Endothelial cell of umbilical vein (primary cell): ENCODE results near the gene GPR107. TPM values are rescaled to one million over a fixed set of nuclear protein-coding genes. Genes with fewer than 3 reads are reported as not detected.

ENCODE experiments used
- BruUV-seq: library from RNA; stranded (reverse); fragments of 400-500 nt; replicated peaks from 2 replicates; lab custom pipeline; 2021; lab: Mats Ljungman, UMichigan
- CTCF ChIA-PET: fragments of 300-600, 350-600 bp; sonication (Branson Sonifier 250); formaldehyde crosslinking; loops from one replicate; lab custom pipeline; 2021; ENCODE audit warnings: antibody characterized with exemption, inconsistent platforms; lab: Charles Lee
- POLR2A ChIA-PET: fragments of 300-600, 350-600 bp; sonication (Branson Sonifier 250); formaldehyde crosslinking; loops from one replicate; lab custom pipeline; 2021; ENCODE audit warnings: antibody characterized with exemption, inconsistent platforms; lab: Charles Lee
- DNase-seq: peaks from one replicate; pipeline ENCODE4 v3.0.0-alpha.2; 2011; ENCODE audit warnings: low read depth, low spot score
- FAIRE-seq: peaks from 2 replicates; lab custom pipeline; 2011; peaks lifted over from hg19 to GRCh38; lab: Jason Lieb, UNC
- H2AFZ ChIP-seq: 2 replicates; pipeline ENCODE4 v1.6.0; 2012; ENCODE audit warnings: low read depth, low read length, control low read depth, inconsistent platforms
- H3K27ac ChIP-seq: 2 replicates; pipeline ENCODE4 v1.5.1; 2011; ENCODE audit warnings: low read depth, mild to moderate bottlenecking, control low read depth, low read length, moderate library complexity; ENCODE audit not compliant: insufficient read depth
- H3K27me3 ChIP-seq, 2 experiments: 2 replicates each; pipeline versions ENCODE4 v1.6.0 to v1.6.1; 2011; ENCODE audit warnings: low read length in 2 of 2, mixed read lengths in 1 of 2; ENCODE audit not compliant: control insufficient read depth in 2 of 2, insufficient read depth in 2 of 2
- H3K36me3 ChIP-seq, 2 experiments: 2 replicates in 1 of 2; 3 replicates in 1 of 2; pipeline ENCODE4 v1.5.1; 2011; ENCODE audit warnings: low read length in 2 of 2, mild to moderate bottlenecking in 1 of 2, moderate library complexity in 1 of 2; ENCODE audit not compliant: control insufficient read depth in 2 of 2, insufficient read depth in 2 of 2; ENCODE audit errors: extremely low read depth in 1 of 2
- H3K4me1 ChIP-seq: 3 replicates; pipeline ENCODE4 v1.5.1; 2011; ENCODE audit warnings: mild to moderate bottlenecking, low read length; ENCODE audit not compliant: control insufficient read depth, insufficient read depth; ENCODE audit errors: extremely low read depth
- H3K4me2 ChIP-seq: 2 replicates; pipeline ENCODE4 v1.6.1; 2011; ENCODE audit warnings: low read length, control low read depth, mixed read lengths; ENCODE audit not compliant: insufficient read depth
- H3K4me3 ChIP-seq, 3 experiments: fragments of 200-600 bp in 1 of 3; sonication (generic), shearing (Covaris generic) in 1 of 3; replicated peaks in 1 of 3; 2 replicates each; pipeline ENCODE4 v1.5.1; 2011 to 2016; ENCODE audit warnings: control low read depth in 3 of 3, low read length in 3 of 3, mild to moderate bottlenecking in 2 of 3, inconsistent platforms in 1 of 3, low read depth in 1 of 3, moderate library complexity in 1 of 3; ENCODE audit not compliant: insufficient read depth in 1 of 3
- H3K79me2 ChIP-seq: 2 replicates; pipeline ENCODE4 v1.6.0; 2012; ENCODE audit warnings: low read length, inconsistent platforms; ENCODE audit not compliant: control insufficient read depth, insufficient read depth
- H3K9ac ChIP-seq: replicated peaks from 2 replicates; pipeline ENCODE3; 2011; ENCODE audit warnings: low read length, control low read depth; ENCODE audit not compliant: insufficient read depth; ENCODE audit errors: extremely low read depth
- H3K9me1 ChIP-seq: replicated peaks from 3 replicates; pipeline ENCODE4 v1.6.0; 2011; ENCODE audit warnings: mild to moderate bottlenecking, low read length; ENCODE audit not compliant: control insufficient read depth, insufficient read depth; ENCODE audit errors: extremely low read depth
- H3K9me3 ChIP-seq: replicated peaks from 2 replicates; pipeline ENCODE4 v1.5.1; 2012; ENCODE audit warnings: low read length, inconsistent platforms; ENCODE audit not compliant: control insufficient read depth, insufficient read depth
- H4K20me1 ChIP-seq: replicated peaks from 2 replicates; pipeline ENCODE3; 2011; ENCODE audit warnings: mild to moderate bottlenecking, low read length; ENCODE audit not compliant: control insufficient read depth, insufficient read depth; ENCODE audit errors: extremely low read depth
- CTCF ChIP-seq, 2 donors: IDR thresholded peaks; 1 replicate in 1 of 2; 2 replicates in 1 of 2; pipeline ENCODE4 v1.5.1; 2011; ENCODE audit warnings: low read length in 2 of 2, mild to moderate bottlenecking in 2 of 2, moderate library complexity in 2 of 2, control low read depth in 1 of 2, inconsistent platforms in 1 of 2, low read depth in 1 of 2; ENCODE audit not compliant: insufficient read depth in 1 of 2; ENCODE audit errors: extremely low read depth in 1 of 2
- EZH2 ChIP-seq: IDR thresholded peaks from 2 replicates; pipeline ENCODE4 v1.6.1; 2012; ENCODE audit warnings: borderline replicate concordance, low read depth, mild to moderate bottlenecking, moderate library complexity, low read length, inconsistent platforms; ENCODE audit not compliant: severe bottlenecking
- FOS ChIP-seq: IDR thresholded peaks from 2 replicates; pipeline ENCODE4 v1.6.1; 2011; ENCODE audit warnings: mild to moderate bottlenecking, low read length, moderate library complexity, borderline replicate concordance; ENCODE audit not compliant: insufficient read depth
- GATA2 ChIP-seq: IDR thresholded peaks from 2 replicates; pipeline ENCODE4 v1.7.0; 2011; ENCODE audit warnings: low read depth, mild to moderate bottlenecking, moderate library complexity, mixed read lengths, low read length; ENCODE audit not compliant: insufficient read length, insufficient read depth
- JUN ChIP-seq: IDR thresholded peaks from 2 replicates; pipeline ENCODE4 v1.6.1; 2011; ENCODE audit warnings: borderline replicate concordance, low read depth; ENCODE audit not compliant: insufficient read length, insufficient read depth
- MAX ChIP-seq: IDR thresholded peaks from 2 replicates; pipeline ENCODE4 v1.6.1; 2011; ENCODE audit not compliant: insufficient read depth, insufficient read length
- MYC ChIP-seq: IDR thresholded peaks from one replicate; pipeline ENCODE4 v1.6.1; 2011; ENCODE audit warnings: mild to moderate bottlenecking, low read depth, low read length
- POLR2A ChIP-seq: IDR thresholded peaks from 2 replicates; pipeline ENCODE4 v1.6.1; 2012; ENCODE audit warnings: low read depth, mild to moderate bottlenecking, control low read depth, low read length
- POLR2AphosphoS5 ChIP-seq: IDR thresholded peaks from 2 replicates; pipeline ENCODE4 v1.6.1; 2012; ENCODE audit warnings: low read depth, mild to moderate bottlenecking, control low read depth, low read length, moderate library complexity; ENCODE audit not compliant: insufficient read depth
- dilution Hi-C: fragments of 300-500 bp; cut with MboI; formaldehyde crosslinking; loops from one replicate; pipeline ENCODE4 v1.15.0; 2019; ENCODE audit warnings: low sequenced_read_pairs; ENCODE audit not compliant: extremely low pct_ligation_motif_present
- intact Hi-C: fragments of 100-400 bp; cut with micrococcal nuclease; formaldehyde crosslinking; loops from one replicate; pipeline ENCODE4 v1.10.0; 2022
- polyA plus RNA-seq, 4 experiments: library from polyadenylated mRNA; depleted of rRNA in 3 of 4; stranded (reverse) in 3 of 4; unstranded in 1 of 4; fragments of >200 nt; gene quantifications; 2 replicates each; pipeline versions ENCODE4 v1.2.1 to v1.2.3, GENCODE V29; 2011 to 2012; ENCODE audit warnings: missing spikeins in 1 of 4
- total RNA-seq: library from RNA; stranded (reverse); gene quantifications from 2 replicates; pipeline ENCODE4 v1.2.3, GENCODE V29; 2021

The GPR107 gene
- total and polyA plus RNA-seq, 2 donors (not counting 3 experiments of a cell fraction or from before 2014, with no cell fraction given), result 27.2 to 38.9 TPM

GRCh38 chr9:130112538-130113151 lies 58.9 kb downstream of the GPR107 start:
- Histone ChIP-seq H3K4me2 (no peak overlapping the region), H3K36me3 (peaks cover 13 to 23% of the 10 kb centered on the region in 2 experiments), H3K4me1 (peaks cover 5% of the 10 kb centered on the region), H3K9me1 (no peaks in the 10 kb centered on the region), H3K79me2 (no peaks in the 10 kb centered on the region), H3K9ac (no peak overlapping the region), H3K27me3 (no peaks in the 10 kb centered on the region), H2AFZ (no peak overlapping the region), H3K27ac (no peak overlapping the region), H4K20me1 (no peaks in the 10 kb centered on the region), H3K4me3 (no peak overlapping the region), H3K9me3 (no peaks in the 10 kb centered on the region)
- no TSS peak for BruUV-seq
- DNase-seq (no peak), FAIRE-seq (no peak)
- dilution Hi-C loops, result no loop called here
- ChIA-PET POLR2A (no interaction called here), CTCF (interaction anchor here (0.6 kb wide), 1 partner anchor 124 kb away, joined by 3 read pairs; no protein-coding TSS in a partner anchor)
- intact Hi-C loops, result no loop called here
- no peak for TF ChIP-seq GATA2
- TF ChIP-seq MAX, result no peak
- TF ChIP-seq POLR2AphosphoS5, result no peak
- no peak for TF ChIP-seq MYC
- no peak for TF ChIP-seq JUN
- no peak for TF ChIP-seq CTCF (IDR thresholded peaks at IDR 0.05; ENCODE audit: extremely low read depth in 1 of 2, insufficient read depth in 1 of 2, low read depth in 1 of 2, low read length in 2 of 2)
- TF ChIP-seq EZH2, result no peak
- TF ChIP-seq FOS, result no peak
- TF ChIP-seq POLR2A, result no peak
